Glutamatergic neuron (in vitro differentiated cells): ENCODE measurements around the gene SLC23A2. TPM values are rescaled to one million over a fixed set of nuclear protein-coding genes. Genes with fewer than 3 reads are reported as not detected.
"Not testable (repeated sequence)": the region's sequence is repeated elsewhere in the genome, so short reads cannot be mapped to it uniquely, and the experiment has no call there.

Experiments
- DNase-seq: peaks from one replicate; pipeline ENCODE4 v3.0.0; 2022
- H3K27ac Mint-ChIP-seq: one replicate; pipeline ENCODE4 v1.8.0; 2020; ENCODE audit warnings: mild to moderate bottlenecking, mixed read lengths, inconsistent platforms; ENCODE audit not compliant: unreplicated experiment
- H3K27me3 Mint-ChIP-seq: one replicate; pipeline ENCODE4 v1.8.0; 2020; ENCODE audit warnings: mild to moderate bottlenecking, moderate library complexity, mixed read lengths, inconsistent platforms; ENCODE audit not compliant: unreplicated experiment
- H3K36me3 Mint-ChIP-seq: one replicate; pipeline ENCODE4 v1.8.0; 2020; ENCODE audit warnings: mild to moderate bottlenecking, mixed read lengths, inconsistent platforms; ENCODE audit not compliant: unreplicated experiment
- H3K4me1 Mint-ChIP-seq: one replicate; pipeline ENCODE4 v1.8.0; 2020; ENCODE audit warnings: mild to moderate bottlenecking, low read depth, mixed read lengths, inconsistent platforms; ENCODE audit not compliant: unreplicated experiment
- H3K4me3 Mint-ChIP-seq: one replicate; pipeline ENCODE4 v1.8.0; 2020; ENCODE audit warnings: mild to moderate bottlenecking, mixed read lengths, inconsistent platforms; ENCODE audit not compliant: unreplicated experiment
- H3K9me3 Mint-ChIP-seq: one replicate; pipeline ENCODE4 v1.8.0; 2020; ENCODE audit warnings: mild to moderate bottlenecking, moderate library complexity, mixed read lengths, inconsistent platforms; ENCODE audit not compliant: unreplicated experiment
- CTCF ChIP-seq: fragments of 200-600 bp; sonication (generic); IDR thresholded peaks from one replicate; pipeline ENCODE4 v1.5.0; 2021; ENCODE audit not compliant: partially characterized antibody, unreplicated experiment
- total RNA-seq: library from RNA; stranded (reverse); fragmentation: NEBNext Ultra II Directional; extraction: Animal tissue kit (Norgen Biotek cat#: 25700); gene quantifications from one replicate; pipeline ENCODE4 v1.2.1, GENCODE V29; 2021; ENCODE audit not compliant: unreplicated experiment

Gene SLC23A2
- total RNA-seq, 1 donor from 2014 or later, result 20.4 TPM

- Mint-ChIP-seq H3K27ac (no peak overlapping the region), H3K36me3 (no peaks in the 10 kb centered on the region), H3K9me3 (no peaks in the 10 kb centered on the region), H3K4me3 (no peak overlapping the region), H3K4me1 (peaks cover 6% of the 10 kb centered on the region), H3K27me3 (peaks cover 2% of the 10 kb centered on the region)
- TF ChIP-seq CTCF, result no peak
- no peak for DNase-seq
These were observed 121.3 kb downstream of the SLC23A2 start for GRCh38 chr20:4880051-4880450.

GRCh38 chr20:4878099-4878498 is 123.2 kb downstream of the SLC23A2 start:
- peaks cover 13% of the 10 kb centered on the region for H3K4me1 Mint-ChIP-seq
- H3K9me3 Mint-ChIP-seq, DNase-seq, H3K4me3 Mint-ChIP-seq, H3K27me3 Mint-ChIP-seq, H3K27ac Mint-ChIP-seq, H3K36me3 Mint-ChIP-seq: not testable (repeated sequence)

GRCh38 chr20:4876731-4877130 is 124.6 kb downstream of the SLC23A2 start:
- peaks cover 4% of the 10 kb centered on the region for H3K36me3 Mint-ChIP-seq
- no peak for TF ChIP-seq CTCF
- no peak overlapping the region for H3K4me3 Mint-ChIP-seq
- H3K9me3 Mint-ChIP-seq, result no peaks in the 10 kb centered on the region
- H3K27me3 Mint-ChIP-seq, result peaks cover 7% of the 10 kb centered on the region
- peaks cover 13% of the 10 kb centered on the region for H3K4me1 Mint-ChIP-seq
- no peak for DNase-seq
- no peak overlapping the region for H3K27ac Mint-ChIP-seq

GRCh38 chr20:4876301-4876700 is 125.0 kb downstream of the SLC23A2 start:
- H3K27me3 Mint-ChIP-seq, result peaks cover 8% of the 10 kb centered on the region
- H3K36me3 Mint-ChIP-seq, result peaks cover 4% of the 10 kb centered on the region
- H3K9me3 Mint-ChIP-seq, result no peaks in the 10 kb centered on the region
- H3K4me1 Mint-ChIP-seq, result peaks cover 13% of the 10 kb centered on the region
- no peak overlapping the region for H3K27ac Mint-ChIP-seq
- DNase-seq, result no peak
- TF ChIP-seq CTCF, result no peak
- no peak overlapping the region for H3K4me3 Mint-ChIP-seq

- TF ChIP-seq CTCF, result no peak
- DNase-seq, result no peak
- peaks cover 8% of the 10 kb centered on the region for H3K36me3 Mint-ChIP-seq
- peaks cover 13% of the 10 kb centered on the region for H3K4me1 Mint-ChIP-seq
- H3K27me3 Mint-ChIP-seq, result peaks cover 9% of the 10 kb centered on the region
- no peak overlapping the region for H3K27ac Mint-ChIP-seq
- no peak overlapping the region for H3K4me3 Mint-ChIP-seq
- H3K9me3 Mint-ChIP-seq, result no peaks in the 10 kb centered on the region
These were observed 125.7 kb downstream of the SLC23A2 start for GRCh38 chr20:4875578-4876067.

- H3K27ac Mint-ChIP-seq, result no peak overlapping the region
- H3K4me3 Mint-ChIP-seq, result no peak overlapping the region
- peaks cover 9% of the 10 kb centered on the region for H3K27me3 Mint-ChIP-seq
- peaks cover 8% of the 10 kb centered on the region for H3K36me3 Mint-ChIP-seq
- no peak for TF ChIP-seq CTCF
- H3K4me1 Mint-ChIP-seq, result peaks cover 19% of the 10 kb centered on the region
- H3K9me3 Mint-ChIP-seq, result no peaks in the 10 kb centered on the region
- DNase-seq, result no peak
These were observed 127.9 kb downstream of the SLC23A2 start for GRCh38 chr20:4873396-4873795.
